ENCODE data around the gene MAD1L1.
"Not testable (repeated sequence)": the region's sequence is repeated elsewhere in the genome, so short reads cannot be mapped to it uniquely, and the experiment has no call there.

MAD1L1 gene

GRCh38 chr7:1883834-1884582 lies 348.7 kb downstream of the MAD1L1 start:
- DNase-seq: no peak

GRCh38 chr7:1883031-1883761 lies 349.5 kb downstream of the MAD1L1 start:
- no peak for DNase-seq

DNA sequence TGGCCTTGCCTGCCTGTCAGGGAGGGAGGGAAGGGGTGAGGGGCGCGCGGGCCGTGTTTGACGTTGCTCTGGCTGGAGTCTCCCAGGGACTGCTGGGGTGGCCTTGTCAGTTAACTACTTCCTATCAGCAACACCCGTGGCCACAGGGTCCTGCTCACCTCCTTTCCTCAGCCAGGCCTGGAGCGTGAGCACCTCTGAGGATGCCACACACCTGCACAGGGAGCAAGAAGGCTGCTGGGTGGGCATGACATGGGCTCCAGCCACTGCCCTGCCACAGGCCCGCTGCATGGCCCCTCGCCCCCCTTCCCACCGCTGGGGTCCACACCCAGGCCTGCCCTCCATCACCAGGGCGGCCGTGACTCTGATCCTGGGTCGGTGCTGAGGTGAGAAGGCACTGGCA lies 350.3 kb downstream of the MAD1L1 start:
- DNase-seq: no peak

DNA sequence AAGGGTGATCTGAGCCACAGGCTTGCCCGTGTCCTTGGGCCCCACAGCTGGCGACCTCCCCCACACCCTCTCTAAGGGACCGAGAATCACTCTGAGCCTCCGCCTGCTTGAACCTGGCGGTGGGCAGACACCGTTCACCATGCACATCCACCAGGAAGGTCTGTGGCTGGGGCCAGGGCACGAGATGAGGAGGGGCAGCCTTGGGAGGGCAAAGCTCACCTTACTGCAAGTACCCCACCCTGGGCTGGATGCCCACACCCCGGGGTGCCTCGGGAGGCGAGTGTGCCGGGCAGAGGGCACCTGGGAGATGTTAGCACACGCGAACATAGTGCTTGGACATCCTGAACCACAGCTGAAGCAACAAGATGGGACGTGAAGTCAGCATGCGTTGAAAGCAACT lies 350.8 kb downstream of the MAD1L1 start:
- no peak for DNase-seq

DNA sequence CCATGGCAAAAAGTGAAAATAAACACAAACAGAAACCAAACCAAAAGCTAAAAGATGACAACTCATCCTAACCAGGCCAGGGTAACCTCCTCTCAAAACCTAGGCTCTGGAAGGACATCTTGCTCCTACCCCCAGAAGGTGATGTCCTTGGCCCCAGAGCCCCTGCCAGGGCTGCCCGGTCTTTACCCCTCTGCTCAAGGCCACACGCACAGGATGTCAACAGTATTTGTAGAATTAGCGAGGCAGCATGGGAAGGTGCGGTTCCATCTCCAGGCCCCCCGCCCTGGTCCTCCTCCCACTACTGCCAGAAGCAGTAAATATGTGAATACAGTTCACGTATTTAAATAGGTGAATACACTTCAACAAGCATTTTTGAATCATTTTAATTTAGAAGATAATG lies 356.1 kb downstream of the MAD1L1 start:
- not testable (repeated sequence) for DNase-seq

GRCh38 chr7:1875392-1876199 lies 357.1 kb downstream of the MAD1L1 start:
- DNase-seq: not testable (repeated sequence)

- not testable (repeated sequence) for DNase-seq
Measured at GRCh38 chr7:1874590-1875391, 358.0 kb downstream of the MAD1L1 start.

- no peak for DNase-seq
Measured at GRCh38 chr7:1873857-1874589, 358.7 kb downstream of the MAD1L1 start.

GRCh38 chr7:1873421-1873820 lies 359.3 kb downstream of the MAD1L1 start:
- no peak for DNase-seq

DNA sequence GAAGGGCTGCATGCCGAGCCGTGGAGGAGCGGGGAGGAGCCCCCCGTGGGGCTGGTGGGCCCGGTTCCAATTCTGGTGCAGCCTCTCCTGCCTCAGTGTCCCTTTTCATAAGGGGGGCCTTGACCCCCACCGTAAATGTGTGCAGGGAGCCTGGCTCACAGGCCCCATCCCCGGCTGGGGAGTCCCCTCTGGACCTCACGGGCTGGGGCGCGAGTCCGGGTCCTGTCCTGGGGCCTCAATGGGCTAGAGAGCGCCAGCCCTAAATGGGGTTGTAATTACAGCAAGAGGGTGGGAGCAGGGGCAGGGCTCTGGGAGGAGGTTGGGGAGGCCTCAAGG lies 359.7 kb downstream of the MAD1L1 start:
- DNase-seq: no peak

GRCh38 chr7:1872191-1873069 lies 360.3 kb downstream of the MAD1L1 start:
- DNase-seq: no peak

DNA sequence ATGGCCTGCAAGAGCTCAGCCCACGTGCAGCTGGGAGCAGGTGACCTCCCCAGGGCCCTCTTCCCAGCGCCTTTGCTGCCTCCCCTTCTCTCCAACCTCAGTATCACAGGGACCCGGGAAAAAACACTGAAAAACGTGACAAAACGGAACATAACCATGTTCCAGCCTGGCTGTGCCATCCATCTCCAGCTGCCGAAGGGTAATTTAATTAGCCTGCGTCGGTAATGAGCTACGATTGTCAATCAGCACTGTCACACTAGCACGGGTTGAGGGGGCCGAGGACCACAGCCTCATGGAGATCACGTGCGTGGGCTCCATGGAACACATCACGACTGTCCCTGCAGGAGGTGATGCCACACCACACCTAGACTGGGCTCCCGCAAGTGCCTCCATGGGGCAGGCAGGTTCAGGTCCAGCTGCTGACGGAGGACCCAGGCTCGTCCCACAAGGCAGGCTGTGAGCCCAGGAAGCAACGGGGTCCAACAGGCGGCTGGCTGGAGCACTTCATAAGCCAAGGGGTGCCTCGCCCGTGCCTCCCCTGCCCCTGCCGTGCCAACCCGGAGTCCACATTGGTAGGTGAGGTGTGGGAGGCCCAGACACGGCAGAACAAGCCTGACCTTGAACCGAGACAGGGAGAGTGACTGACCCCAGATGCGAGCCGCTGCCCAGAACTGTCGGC lies 363.2 kb downstream of the MAD1L1 start:
- no peak for DNase-seq

GRCh38 chr7:1868516-1869165 lies 364.1 kb downstream of the MAD1L1 start:
- no peak for DNase-seq

- no peak for DNase-seq
Measured at GRCh38 chr7:1867370-1868260, 365.1 kb downstream of the MAD1L1 start.

DNA sequence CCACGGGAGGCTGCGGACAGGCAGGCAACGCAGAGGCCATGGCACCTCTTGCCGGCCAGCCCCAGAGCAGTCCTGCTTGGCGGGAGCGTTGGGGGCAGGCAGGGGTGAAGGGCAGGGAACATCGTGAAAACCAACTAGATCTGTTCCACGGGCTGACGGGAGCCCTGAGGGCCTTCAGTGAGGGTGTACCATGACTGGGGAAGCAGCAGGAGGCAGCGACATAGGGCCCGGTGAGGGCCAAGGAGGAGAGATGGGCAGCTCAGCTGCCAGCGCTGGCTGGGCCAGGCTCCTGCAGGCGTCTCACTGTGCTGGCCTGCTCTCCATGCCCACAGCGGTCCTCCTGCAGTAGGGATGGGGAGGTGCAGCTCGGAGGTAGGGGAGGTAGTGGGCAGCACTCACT lies 366.1 kb downstream of the MAD1L1 start:
- no peak for DNase-seq

DNA sequence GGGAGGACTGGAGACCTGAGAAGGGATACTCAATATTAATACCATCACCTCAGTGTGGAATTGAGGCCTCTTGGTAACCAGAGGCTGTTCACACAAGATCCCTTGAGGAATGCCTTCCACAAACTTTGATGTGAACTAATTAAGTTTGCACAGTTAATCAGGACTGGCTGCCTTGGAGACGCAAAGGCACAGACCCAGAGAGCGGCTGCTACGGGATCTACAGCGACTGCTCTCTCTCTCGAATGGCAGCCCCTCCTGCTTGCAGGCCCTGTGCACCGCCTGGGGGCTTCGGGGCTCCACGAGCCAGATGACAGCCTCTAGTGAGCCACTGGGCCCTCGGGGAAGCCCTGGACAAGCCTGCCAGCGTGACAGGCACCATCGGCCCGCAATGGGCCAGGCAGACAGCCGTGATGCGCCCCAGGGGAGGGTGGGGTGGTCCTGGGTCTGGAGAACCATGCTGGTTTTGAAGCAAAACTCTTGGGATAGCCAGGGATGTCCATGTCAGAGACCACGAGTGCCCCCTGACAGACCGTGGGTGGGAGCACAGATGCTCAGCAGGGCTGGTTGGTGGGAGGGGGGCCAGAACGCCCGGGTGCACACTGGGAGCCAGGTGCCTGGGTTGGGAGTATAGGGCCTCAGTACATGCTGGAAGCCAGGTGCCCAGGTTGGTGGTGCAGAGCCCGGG lies 367.0 kb downstream of the MAD1L1 start:
- no peak for DNase-seq

GRCh38 chr7:1865000-1865555 lies 367.7 kb downstream of the MAD1L1 start:
- no peak for DNase-seq

All from activated CD4-positive, alpha-beta T cell treated with anti-CD3 and anti-CD28 coated beads, Interleukin-2, Interleukin-6, amounts not matched to agents 100 ng/mL and 50 ng/mL, durations not matched to agents 16 hours and 8 hours (primary cell).